Measurements from ENCODE around the gene PIP5K1C. TPM values are rescaled to one million over a fixed set of nuclear protein-coding genes. Genes with fewer than 3 reads are reported as not detected.

PIP5K1C gene
- total RNA-seq, 4 donors from 2014 or later: 12.0 to 25.3 (median 15.2) TPM

GRCh38 chr19:3605361-3605760, 94.9 kb downstream of the PIP5K1C start:
- H3K27me3 ChIP-seq: peaks cover 0 to 35% (median 0%) of the 10 kb centered on the region in 4 donors
- H3K9me3 ChIP-seq: no peaks in the 10 kb centered on the region
- peaks cover 0 to 5% (median 0%) of the 10 kb centered on the region in 3 donors for H3K36me3 ChIP-seq
- peaks cover 0 to 74% (median 36%) of the 10 kb centered on the region in 3 donors for H3K4me1 ChIP-seq
- peak overlapping the region in 2 of 4 donors; percentile 84 to 89 for H3K27ac ChIP-seq
- DNase-seq: no peak
- intact Hi-C loops (cut with DNase I): no loop called here
- 53 to 60% methylated on average over 3 of the region's 3 CpGs for WGBS, 2 donors
- H3K4me3 ChIP-seq: peak overlapping the region in 2 of 4 donors; percentile 56 to 73
- no peak for TF ChIP-seq POLR2A (IDR thresholded peaks at IDR 0.05)
- no peak for TF ChIP-seq CTCF (IDR thresholded peaks at IDR 0.05)

- H3K4me3 ChIP-seq: peak overlapping the region in 2 of 4 donors; percentile 9 to 73
- peaks cover 0 to 35% (median 0%) of the 10 kb centered on the region in 4 donors for H3K27me3 ChIP-seq
- H3K27ac ChIP-seq: peak overlapping the region; percentile 59 to 89 (median 74)
- peaks cover 0 to 70% (median 36%) of the 10 kb centered on the region in 3 donors for H3K4me1 ChIP-seq
- no peak for DNase-seq
- intact Hi-C loops (cut with DNase I): no loop called here
- no peaks in the 10 kb centered on the region for H3K9me3 ChIP-seq
- WGBS, 2 donors: 58 to 80% methylated on average over 1 to 11 of the region's 11 CpGs
- no peak for TF ChIP-seq CTCF (IDR thresholded peaks at IDR 0.05)
- no peak for TF ChIP-seq POLR2A (IDR thresholded peaks at IDR 0.05)
- peaks cover 0 to 5% (median 0%) of the 10 kb centered on the region in 3 donors for H3K36me3 ChIP-seq
Observed at GRCh38 chr19:3604987-3605343, 95.3 kb downstream of the PIP5K1C start.

- H3K27ac ChIP-seq: peak overlapping the region; percentile 59 to 89 (median 74)
Observed at GRCh38 chr19:3604227-3604986, 95.9 kb downstream of the PIP5K1C start.

GRCh38 chr19:3603121-3603811, 97.0 kb downstream of the PIP5K1C start:
- DNase-seq: no peak
- intact Hi-C loops (cut with DNase I): no loop called here
- WGBS, 2 donors: 67 to 80% methylated on average over 3 to 10 of the region's 23 CpGs

More at GRCh38 chr19:3604227-3604986, 95.9 kb downstream of the PIP5K1C start:
- H3K4me3 ChIP-seq: peak overlapping the region in 2 of 4 donors; percentile 9 to 73
- H3K4me1 ChIP-seq: peaks cover 0 to 64% (median 36%) of the 10 kb centered on the region in 3 donors
- H3K27me3 ChIP-seq: peaks cover 0 to 35% (median 0%) of the 10 kb centered on the region in 4 donors
- TF ChIP-seq POLR2A (IDR thresholded peaks at IDR 0.05) (no peak), CTCF (IDR thresholded peaks at IDR 0.05) (no peak)
- 73 to 87% methylated on average over 3 to 17 of the region's 27 CpGs for WGBS, 2 donors
- no peaks in the 10 kb centered on the region for H3K9me3 ChIP-seq
- no peak for DNase-seq
- peaks cover 0 to 9% (median 0%) of the 10 kb centered on the region in 3 donors for H3K36me3 ChIP-seq
- intact Hi-C loops (cut with DNase I): no loop called here

More at GRCh38 chr19:3603121-3603811, 97.0 kb downstream of the PIP5K1C start:
- H3K27ac ChIP-seq: peak overlapping the region; percentile 59 to 89 (median 74)
- H3K9me3 ChIP-seq: no peaks in the 10 kb centered on the region
- peaks cover 0 to 35% (median 0%) of the 10 kb centered on the region in 4 donors for H3K27me3 ChIP-seq
- peak overlapping the region in 1 of 4 donors; percentile 28 for H3K4me3 ChIP-seq
- H3K4me1 ChIP-seq: peaks cover 0 to 53% (median 28%) of the 10 kb centered on the region in 3 donors
- peaks cover 0 to 9% (median 0%) of the 10 kb centered on the region in 3 donors for H3K36me3 ChIP-seq
- no peak for TF ChIP-seq CTCF (IDR thresholded peaks at IDR 0.05)
- TF ChIP-seq POLR2A (IDR thresholded peaks at IDR 0.05): no peak

Measured in esophagus squamous epithelium (tissue), 5 donors.